ENCODE results near the gene FOLR2. TPM values are rescaled to one million over a fixed set of nuclear protein-coding genes. Genes with fewer than 3 reads are reported as not detected.

Gene FOLR2
- total RNA-seq, 4 donors from 2014 or later, result 0.51 to 52.1 (median 19.9) TPM

DNA sequence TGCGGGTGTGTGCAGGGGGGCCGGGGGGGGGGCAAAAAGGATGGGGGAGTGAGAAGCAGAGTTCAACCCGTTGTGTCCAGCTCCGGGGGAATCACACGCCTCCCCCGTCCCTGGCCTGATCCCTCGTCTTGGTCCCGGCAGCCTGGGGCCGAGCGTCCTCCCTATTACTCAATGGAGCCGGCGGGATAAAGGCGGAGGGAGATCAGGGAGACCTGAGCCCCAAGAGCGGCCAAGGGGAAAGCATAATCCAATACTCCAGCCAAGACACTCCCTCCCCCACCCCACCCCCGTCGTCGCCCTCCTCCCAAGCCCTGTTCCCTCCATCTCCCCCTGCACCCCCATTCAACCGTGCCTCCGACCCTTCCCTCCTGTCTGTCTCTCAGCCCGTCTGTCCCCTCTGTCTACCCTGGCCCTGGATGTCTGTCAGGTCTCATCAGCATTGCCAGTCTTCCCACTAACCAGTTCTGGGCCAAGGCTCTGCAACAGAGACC lies 24.7 kb downstream of the FOLR2 start:
- H3K27me3 ChIP-seq, result peaks cover 23 to 50% of the 10 kb centered on the region in 2 donors
- H3K4me3 ChIP-seq, result no peak overlapping the region
- DNase-seq, result no peak
- peaks cover 0 to 22% of the 10 kb centered on the region in 2 donors for H3K4me1 ChIP-seq
- intact Hi-C loops (cut with DNase I; ENCODE audit: low total_unique reads), result no loop called here
- H3K27ac ChIP-seq, result no peak overlapping the region
- no peaks in the 10 kb centered on the region for H3K9me3 ChIP-seq
- no peak for TF ChIP-seq POLR2A (IDR thresholded peaks at IDR 0.05)
- TF ChIP-seq, protein P1, sequence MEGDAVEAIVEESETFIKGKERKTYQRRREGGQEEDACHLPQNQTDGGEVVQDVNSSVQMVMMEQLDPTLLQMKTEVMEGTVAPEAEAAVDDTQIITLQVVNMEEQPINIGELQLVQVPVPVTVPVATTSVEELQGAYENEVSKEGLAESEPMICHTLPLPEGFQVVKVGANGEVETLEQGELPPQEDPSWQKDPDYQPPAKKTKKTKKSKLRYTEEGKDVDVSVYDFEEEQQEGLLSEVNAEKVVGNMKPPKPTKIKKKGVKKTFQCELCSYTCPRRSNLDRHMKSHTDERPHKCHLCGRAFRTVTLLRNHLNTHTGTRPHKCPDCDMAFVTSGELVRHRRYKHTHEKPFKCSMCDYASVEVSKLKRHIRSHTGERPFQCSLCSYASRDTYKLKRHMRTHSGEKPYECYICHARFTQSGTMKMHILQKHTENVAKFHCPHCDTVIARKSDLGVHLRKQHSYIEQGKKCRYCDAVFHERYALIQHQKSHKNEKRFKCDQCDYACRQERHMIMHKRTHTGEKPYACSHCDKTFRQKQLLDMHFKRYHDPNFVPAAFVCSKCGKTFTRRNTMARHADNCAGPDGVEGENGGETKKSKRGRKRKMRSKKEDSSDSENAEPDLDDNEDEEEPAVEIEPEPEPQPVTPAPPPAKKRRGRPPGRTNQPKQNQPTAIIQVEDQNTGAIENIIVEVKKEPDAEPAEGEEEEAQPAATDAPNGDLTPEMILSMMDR (IDR thresholded peaks at IDR 0.05), result no peak
- no peaks in the 10 kb centered on the region for H3K36me3 ChIP-seq

DNA sequence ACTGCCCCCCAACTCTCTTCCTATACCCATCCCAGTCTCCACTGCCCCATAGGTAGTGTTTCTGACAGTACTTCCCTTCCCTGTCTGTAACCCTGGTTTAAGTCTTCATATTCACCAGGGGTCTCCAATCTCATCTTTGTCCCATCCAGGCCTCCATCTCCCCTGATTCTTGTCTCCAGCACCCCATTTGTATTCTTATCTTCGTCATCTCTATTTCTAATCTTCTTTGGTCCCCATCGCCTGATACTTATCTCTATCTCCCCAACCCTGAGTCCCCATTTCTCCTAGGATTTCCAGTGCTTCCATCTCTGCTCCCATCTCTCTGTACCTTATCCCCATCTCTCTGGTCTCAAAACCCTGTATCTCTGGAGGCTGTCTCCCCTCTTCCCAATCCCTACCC lies 25.5 kb downstream of the FOLR2 start:
- Histone ChIP-seq H3K4me1 (peaks cover 0 to 22% of the 10 kb centered on the region in 2 donors), H3K9me3 (no peaks in the 10 kb centered on the region), H3K36me3 (no peaks in the 10 kb centered on the region), H3K4me3 (no peak overlapping the region), H3K27ac (no peak overlapping the region), H3K27me3 (peaks cover 23 to 50% of the 10 kb centered on the region in 2 donors)
- TF ChIP-seq, protein P1 (IDR thresholded peaks at IDR 0.05), result no peak
- TF ChIP-seq POLR2A (IDR thresholded peaks at IDR 0.05), result no peak
- no peak for DNase-seq
- intact Hi-C loops (cut with DNase I; ENCODE audit: low total_unique reads), result no loop called here

DNA sequence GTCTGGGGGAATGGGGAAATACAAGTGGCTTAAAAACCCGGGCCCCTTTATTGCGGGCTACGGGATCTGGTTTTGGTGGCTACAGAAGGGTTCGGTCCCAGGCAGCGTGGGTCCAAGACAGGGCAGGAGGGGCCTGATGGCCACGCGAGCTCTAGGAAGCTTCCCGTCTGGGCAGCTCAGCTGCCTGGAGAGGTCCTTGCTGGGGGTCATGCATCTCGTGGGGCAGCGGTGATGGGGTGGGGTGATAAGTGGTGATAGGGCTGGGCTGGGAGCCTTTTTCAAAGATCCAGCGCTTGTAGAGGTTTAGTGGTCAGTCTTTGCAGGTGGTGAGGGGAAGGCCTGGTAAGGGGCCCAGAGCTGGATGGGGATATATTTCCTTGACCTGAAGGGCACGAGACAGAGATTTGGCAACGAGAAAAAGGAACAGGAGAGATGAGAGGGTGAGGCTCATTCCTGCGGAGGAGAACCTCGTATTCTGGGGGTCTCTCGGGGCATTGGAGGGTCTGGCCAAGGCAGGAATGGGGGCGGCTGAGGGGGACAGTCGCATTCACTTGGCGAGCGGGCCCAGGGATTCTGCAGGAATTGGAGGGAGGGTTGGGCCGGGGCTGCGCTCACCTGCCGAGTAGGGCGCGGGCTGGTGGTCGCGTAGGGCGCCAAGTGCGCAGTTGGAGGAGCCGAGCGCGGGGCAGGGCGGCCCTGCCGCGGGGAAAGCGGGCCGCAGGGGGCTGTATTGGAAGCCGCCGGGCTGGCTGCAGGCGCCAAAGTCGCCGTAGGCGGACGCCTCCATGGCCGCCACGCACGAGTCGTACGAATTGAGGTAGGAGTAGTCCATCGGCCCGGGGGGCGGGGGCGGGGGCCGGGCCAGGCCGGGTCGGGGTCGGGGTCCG lies 26.8 kb downstream of the FOLR2 start:
- intact Hi-C loops (cut with DNase I; ENCODE audit: low total_unique reads), result no loop called here
- H3K4me1 ChIP-seq, result peaks cover 0 to 22% of the 10 kb centered on the region in 2 donors
- H3K36me3 ChIP-seq, result no peaks in the 10 kb centered on the region
- TF ChIP-seq POLR2A (IDR thresholded peaks at IDR 0.05), result no peak
- TF ChIP-seq, protein P1 (IDR thresholded peaks at IDR 0.05), result no peak
- peaks cover 23 to 50% of the 10 kb centered on the region in 2 donors for H3K27me3 ChIP-seq
- no peak for DNase-seq
- H3K4me3 ChIP-seq, result no peak overlapping the region
- H3K9me3 ChIP-seq, result no peaks in the 10 kb centered on the region
- H3K27ac ChIP-seq, result no peak overlapping the region

DNA sequence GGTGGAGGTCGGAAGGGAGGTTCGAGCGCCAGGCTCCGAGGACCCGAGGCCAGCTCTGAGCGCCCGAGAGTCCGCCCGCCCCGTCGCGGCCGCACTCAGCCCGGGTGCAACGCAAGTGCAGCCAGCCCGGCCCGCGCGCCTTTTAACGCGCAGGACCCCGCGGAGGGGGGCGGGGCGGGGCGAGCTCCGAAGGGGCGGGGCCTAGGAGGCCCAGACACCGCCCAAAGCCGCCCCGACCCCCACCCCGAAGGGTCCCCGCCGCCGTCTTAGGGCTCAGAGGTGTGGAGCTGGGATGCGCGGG lies 27.4 kb downstream of the FOLR2 start, which contains the start of gene PHOX2A:
PHOX2A (minus strand) TSS at position 117 of the 301 bp plus-strand sequence. CDS start 172 bp downstream, outside the sequence.
- Histone ChIP-seq H3K4me1 (peaks cover 0 to 20% of the 10 kb centered on the region in 2 donors), H3K27me3 (peaks cover 23 to 50% of the 10 kb centered on the region in 2 donors), H3K36me3 (no peaks in the 10 kb centered on the region), H3K27ac (no peak within 1 kb of the TSS), H3K4me3 (no peak within 1 kb of the TSS), H3K9me3 (no peaks in the 10 kb centered on the region)
- intact Hi-C loops (cut with DNase I; ENCODE audit: low total_unique reads), result no loop called here
- no peak for DNase-seq
- TF ChIP-seq, protein P1 (IDR thresholded peaks at IDR 0.05), result no peak
- no peak for TF ChIP-seq POLR2A (IDR thresholded peaks at IDR 0.05)
